H1 (cell line): ENCODE measurements around the gene NECTIN2. TPM values are rescaled to one million over a fixed set of nuclear protein-coding genes. Genes with fewer than 3 reads are reported as not detected.

Experiments
- CBX8 ChIP-seq: fragments of 300-800, 300-1000 bp; sonication (generic); IDR thresholded peaks from 2 replicates; pipeline ENCODE4 v1.7.1; 2016; ENCODE audit warnings: low read depth, low read length, borderline replicate concordance
- CHD2 ChIP-seq: IDR thresholded peaks from 2 replicates; pipeline ENCODE4 v1.6.1; 2012; ENCODE audit warnings: low read length, improper control_type of control experiment
- CHD7 ChIP-seq: fragments of 300-600 bp; sonication (generic); IDR thresholded peaks from 2 replicates; pipeline ENCODE4 v1.7.1; 2012; ENCODE audit warnings: low read length, moderate library complexity, mild to moderate bottlenecking, inconsistent platforms; ENCODE audit not compliant: insufficient replicate concordance
- polyA plus RNA-seq, 7 experiments: library from polyadenylated mRNA; depleted of rRNA in 3 of 7; stranded (reverse) in 5 of 7; unstranded in 2 of 7; fragments of >200 nt in 5 of 7; fragments of 200-250 nt in 2 of 7; gene quantifications; 1 replicate in 5 of 7; 2 replicates in 1 of 7; 4 replicates in 1 of 7; pipeline versions ENCODE4 v1.2.1 to v1.2.3, GENCODE V29; 2011 to 2013; ENCODE audit warnings: missing spikeins in 2 of 7, mixed read lengths in 2 of 7
- total RNA-seq: library from RNA; stranded (reverse); fragmentation: NEBNext Ultra II Directional; extraction: Animal tissue kit (Norgen Biotek cat#: 25700); gene quantifications from 2 replicates; pipeline ENCODE4 v1.2.1, GENCODE V29; 2021

NECTIN2 gene
- total and polyA plus RNA-seq, 2 of the 8 experiments (the other 6 are each of a cell fraction or from before 2014, with no cell fraction given) = 184 to 237 TPM

- TF ChIP-seq CHD7 (no peak), CBX8 (no peak), CHD2 (no peak)
- TF ChIP-seq, all 59 proteins: peak for 0
These were observed 36.0 kb downstream of the NECTIN2 start (continued) for GRCh38 chr19:44882063-44882462.
